Measurements from ENCODE around the gene SPON2.

Gene SPON2

DNA sequence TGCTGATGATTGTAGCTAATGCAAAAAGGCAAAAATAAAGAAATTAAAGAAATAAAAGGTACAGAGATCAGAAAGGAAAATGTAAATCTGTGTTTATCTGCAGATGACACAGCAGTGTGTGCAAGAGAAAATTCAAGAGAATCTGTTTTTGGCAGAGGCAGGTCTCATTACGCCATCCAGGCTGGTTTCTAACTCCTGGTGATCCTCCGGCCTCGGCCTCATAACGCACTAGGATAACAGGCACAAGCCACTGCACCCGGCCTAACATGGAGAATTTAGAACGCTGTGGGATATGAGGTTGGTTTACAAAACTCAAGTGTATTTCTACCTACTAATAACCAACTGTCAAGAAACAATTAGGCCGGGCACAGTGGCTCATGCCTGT lies 47.2 kb upstream of the SPON2 start:
- peak overlapping the region; percentile 69 for H3K4me2 ChIP-seq (ENCODE audit: low read depth, low read length)
- H3K4me1 ChIP-seq (ENCODE audit: low read length): peaks cover 55% of the 10 kb centered on the region

GRCh38 chr4:1218634-1219565 lies 46.5 kb upstream of the SPON2 start:
- Histone ChIP-seq H4K20me1 (ENCODE audit: insufficient read depth, low read length) (no peaks in the 10 kb centered on the region), H3K9me3 (replicated peaks; ENCODE audit: insufficient read depth, low read length) (no peaks in the 10 kb centered on the region), H3K79me2 (ENCODE audit: low read length) (peaks cover 42% of the 10 kb centered on the region), H3K4me2 (ENCODE audit: low read depth, low read length) (peak overlapping the region; percentile 87), H3K4me1 (ENCODE audit: low read length) (peaks cover 61% of the 10 kb centered on the region), H3K4me3 (ENCODE audit: low read length) (peak overlapping the region; percentile 41), H3F3A (ENCODE audit: insufficient read depth, low read length) (peaks cover 66% of the 10 kb centered on the region), H3K9me2 (replicated peaks; ENCODE audit: insufficient read depth, low read length) (no peaks in the 10 kb centered on the region), H2AFZ (ENCODE audit: low read length) (no peak overlapping the region), H3K36me3 (replicated peaks; ENCODE audit: insufficient read depth, low read length) (peaks cover 27% of the 10 kb centered on the region), H3K9ac (ENCODE audit: low read length) (peak overlapping the region; percentile 59), H3K27ac (ENCODE audit: low read length) (peak overlapping the region; percentile 96), H3K27me3 (replicated peaks; ENCODE audit: insufficient read depth, low read length) (no peaks in the 10 kb centered on the region)
- DNase-seq: peak; percentile 75
- TF ChIP-seq CTCF (IDR thresholded peaks at IDR 0.05; ENCODE audit: low read length) (no peak), EZH2 (optimal IDR thresholded peaks at IDR 0.05; ENCODE audit: low read depth, low read length) (no peak), EZH2phosphoT487 (IDR thresholded peaks at IDR 0.05; ENCODE audit: low read length) (no peak)

More for the DNA sequence above, 47.2 kb upstream of the SPON2 start:
- H3K9me3 ChIP-seq (replicated peaks; ENCODE audit: insufficient read depth, low read length): no peaks in the 10 kb centered on the region
- peak overlapping the region; percentile 52 for H3K9ac ChIP-seq (ENCODE audit: low read length)
- no peak for DNase-seq
- H4K20me1 ChIP-seq (ENCODE audit: insufficient read depth, low read length): no peaks in the 10 kb centered on the region
- peaks cover 36% of the 10 kb centered on the region for H3K79me2 ChIP-seq (ENCODE audit: low read length)
- H3K4me3 ChIP-seq (ENCODE audit: low read length): peak overlapping the region; percentile 41
- H2AFZ ChIP-seq (ENCODE audit: low read length): no peak overlapping the region
- no peak for TF ChIP-seq EZH2 (optimal IDR thresholded peaks at IDR 0.05; ENCODE audit: low read depth, low read length)
- TF ChIP-seq CTCF (IDR thresholded peaks at IDR 0.05; ENCODE audit: low read length): no peak
- no peak for TF ChIP-seq EZH2phosphoT487 (IDR thresholded peaks at IDR 0.05; ENCODE audit: low read length)
- no peaks in the 10 kb centered on the region for H3K27me3 ChIP-seq (replicated peaks; ENCODE audit: insufficient read depth, low read length)
- peak overlapping the region; percentile 96 for H3K27ac ChIP-seq (ENCODE audit: low read length)
- peaks cover 34% of the 10 kb centered on the region for H3K36me3 ChIP-seq (replicated peaks; ENCODE audit: insufficient read depth, low read length)
- peaks cover 66% of the 10 kb centered on the region for H3F3A ChIP-seq (ENCODE audit: insufficient read depth, low read length)
- no peaks in the 10 kb centered on the region for H3K9me2 ChIP-seq (replicated peaks; ENCODE audit: insufficient read depth, low read length)

GRCh38 chr4:1217366-1217765 lies 45.0 kb upstream of the SPON2 start:
- Histone ChIP-seq H3K27ac (ENCODE audit: low read length) (peak overlapping the region; percentile 96), H3K36me3 (replicated peaks; ENCODE audit: insufficient read depth, low read length) (peaks cover 24% of the 10 kb centered on the region), H3K4me2 (ENCODE audit: low read depth, low read length) (peak overlapping the region; percentile 78; the same call in 1 of the 2 replicates)

More at GRCh38 chr4:1217366-1217765, 45.0 kb upstream of the SPON2 start:
- H3K27me3 ChIP-seq (replicated peaks; ENCODE audit: insufficient read depth, low read length): no peaks in the 10 kb centered on the region
- no peak overlapping the region for H3K4me3 ChIP-seq (ENCODE audit: low read length)
- H3K4me1 ChIP-seq (ENCODE audit: low read length): peaks cover 61% of the 10 kb centered on the region
- TF ChIP-seq CTCF (IDR thresholded peaks at IDR 0.05; ENCODE audit: low read length): no peak
- no peak for TF ChIP-seq EZH2 (optimal IDR thresholded peaks at IDR 0.05; ENCODE audit: low read depth, low read length)
- no peak for TF ChIP-seq EZH2phosphoT487 (IDR thresholded peaks at IDR 0.05; ENCODE audit: low read length)
- no peak for DNase-seq
- no peaks in the 10 kb centered on the region for H3K9me2 ChIP-seq (replicated peaks; ENCODE audit: insufficient read depth, low read length)
- H3K9me3 ChIP-seq (replicated peaks; ENCODE audit: insufficient read depth, low read length): no peaks in the 10 kb centered on the region
- no peak overlapping the region for H2AFZ ChIP-seq (ENCODE audit: low read length)
- no peak overlapping the region for H3K9ac ChIP-seq (ENCODE audit: low read length)
- peaks cover 66% of the 10 kb centered on the region for H3F3A ChIP-seq (ENCODE audit: insufficient read depth, low read length)
- H3K79me2 ChIP-seq (ENCODE audit: low read length): peaks cover 50% of the 10 kb centered on the region
- H4K20me1 ChIP-seq (ENCODE audit: insufficient read depth, low read length): no peaks in the 10 kb centered on the region

Measured in MM.1S (cell line).